CD4-positive, alpha-beta T cell treated with Interleukin-4 for 1 hour (primary cell): ENCODE data around the gene MYH6.

Experiments
- DNase-seq, 2 donors: peaks; one replicate each; pipeline ENCODE4 v3.0.0-alpha.2; 2020 to 2022

Gene MYH6

DNA sequence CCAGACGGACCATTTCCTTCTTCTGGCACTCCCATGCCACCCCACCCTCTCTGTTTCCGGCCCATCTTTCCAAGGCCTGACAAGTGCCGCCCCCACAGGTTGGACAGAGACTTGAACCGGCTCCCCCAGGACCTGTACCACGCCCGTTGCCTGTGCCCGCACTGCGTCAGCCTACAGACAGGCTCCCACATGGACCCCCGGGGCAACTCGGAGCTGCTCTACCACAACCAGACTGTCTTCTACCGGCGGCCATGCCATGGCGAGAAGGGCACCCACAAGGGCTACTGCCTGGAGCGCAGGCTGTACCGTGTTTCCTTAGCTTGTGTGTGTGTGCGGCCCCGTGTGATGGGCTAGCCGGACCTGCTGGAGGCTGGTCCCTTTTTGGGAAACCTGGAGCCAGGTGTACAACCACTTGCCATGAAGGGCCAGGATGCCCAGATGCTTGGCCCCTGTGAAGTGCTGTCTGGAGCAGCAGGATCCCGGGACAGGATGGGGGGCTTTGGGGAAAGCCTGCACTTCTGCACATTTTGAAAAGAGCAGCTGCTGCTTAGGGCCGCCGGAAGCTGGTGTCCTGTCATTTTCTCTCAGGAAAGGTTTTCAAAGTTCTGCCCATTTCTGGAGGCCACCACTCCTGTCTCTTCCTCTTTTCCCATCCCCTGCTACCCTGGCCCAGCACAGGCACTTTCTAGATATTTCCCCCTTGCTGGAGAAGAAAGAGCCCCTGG, 32.4 kb downstream of the MYH6 start:
- no peak for DNase-seq

- DNase-seq, result no peak
Observed at GRCh38 chr14:23373041-23373440, 35.0 kb downstream of the MYH6 start.

DNA sequence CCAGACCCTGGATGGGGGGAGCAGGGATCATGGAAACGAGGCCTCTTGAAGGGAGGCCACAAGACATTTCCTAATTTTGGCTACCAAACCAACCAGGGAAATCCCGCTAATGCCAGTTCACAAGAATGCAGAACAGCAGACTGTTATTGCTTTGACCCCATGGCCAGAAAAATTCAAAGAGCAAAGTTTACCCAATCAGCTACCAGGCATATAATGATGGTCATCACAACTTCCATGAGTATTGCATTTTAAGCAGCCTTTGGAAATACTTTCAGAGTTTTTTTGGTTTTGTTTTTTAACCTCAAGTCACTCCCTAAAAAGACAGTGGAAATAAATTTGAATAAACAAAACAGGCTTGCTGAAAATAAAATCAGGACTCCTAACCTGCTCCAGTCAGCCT, 35.6 kb downstream of the MYH6 start, which contains the start of gene IL25:
Gene IL25 (plus strand): TSS at position 301 of the 400 bp plus-strand sequence.
- no peak for DNase-seq

- no peak for DNase-seq
Observed at GRCh38 chr14:23371865-23372264, 36.2 kb downstream of the MYH6 start.

DNA sequence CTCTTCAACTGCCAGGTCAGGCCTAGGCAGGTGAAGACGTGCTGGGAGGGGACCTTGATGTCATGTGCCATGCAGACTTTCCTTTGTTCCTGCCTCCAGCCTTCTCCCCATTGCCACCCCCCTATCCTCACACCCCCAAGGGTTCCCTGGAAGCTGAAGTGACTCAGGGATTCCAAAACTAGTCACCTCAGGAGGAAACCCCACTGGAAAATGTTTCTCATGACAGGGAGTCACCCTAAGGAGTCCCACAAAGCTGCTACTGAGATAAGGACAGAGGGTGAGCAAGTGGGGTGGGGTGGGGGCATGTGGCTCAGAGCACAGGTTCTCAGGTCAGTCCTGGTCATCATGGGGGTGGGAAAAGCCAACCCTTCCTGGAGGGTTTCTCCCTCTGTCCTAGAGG, 37.9 kb downstream of the MYH6 start:
- DNase-seq, result no peak

DNA sequence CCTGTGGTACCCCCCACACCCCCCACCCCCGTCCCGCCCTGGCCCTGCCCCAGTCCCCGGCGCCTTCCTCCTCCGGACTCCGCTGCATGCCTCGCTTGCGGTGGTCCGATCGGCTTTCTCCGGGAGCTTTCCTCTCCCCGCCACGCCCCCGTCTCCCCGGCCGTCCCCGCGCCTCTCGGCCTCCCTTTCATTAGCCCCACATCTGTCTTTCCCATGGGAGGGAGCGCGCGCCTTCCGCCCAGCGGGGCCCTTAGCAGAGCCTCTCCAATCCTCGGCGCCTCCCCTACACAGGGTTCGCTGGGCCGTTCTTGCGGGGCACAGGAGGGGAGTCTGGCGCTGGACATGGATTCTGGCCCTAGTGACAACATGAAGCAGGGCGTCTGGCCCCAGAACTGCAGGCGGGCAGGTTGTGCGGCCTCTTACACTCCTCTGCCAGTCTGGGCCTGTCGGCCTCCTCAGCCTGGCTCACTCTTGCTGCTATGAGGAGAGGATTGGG, 41.6 kb downstream of the MYH6 start:
- DNase-seq, result no peak

DNA sequence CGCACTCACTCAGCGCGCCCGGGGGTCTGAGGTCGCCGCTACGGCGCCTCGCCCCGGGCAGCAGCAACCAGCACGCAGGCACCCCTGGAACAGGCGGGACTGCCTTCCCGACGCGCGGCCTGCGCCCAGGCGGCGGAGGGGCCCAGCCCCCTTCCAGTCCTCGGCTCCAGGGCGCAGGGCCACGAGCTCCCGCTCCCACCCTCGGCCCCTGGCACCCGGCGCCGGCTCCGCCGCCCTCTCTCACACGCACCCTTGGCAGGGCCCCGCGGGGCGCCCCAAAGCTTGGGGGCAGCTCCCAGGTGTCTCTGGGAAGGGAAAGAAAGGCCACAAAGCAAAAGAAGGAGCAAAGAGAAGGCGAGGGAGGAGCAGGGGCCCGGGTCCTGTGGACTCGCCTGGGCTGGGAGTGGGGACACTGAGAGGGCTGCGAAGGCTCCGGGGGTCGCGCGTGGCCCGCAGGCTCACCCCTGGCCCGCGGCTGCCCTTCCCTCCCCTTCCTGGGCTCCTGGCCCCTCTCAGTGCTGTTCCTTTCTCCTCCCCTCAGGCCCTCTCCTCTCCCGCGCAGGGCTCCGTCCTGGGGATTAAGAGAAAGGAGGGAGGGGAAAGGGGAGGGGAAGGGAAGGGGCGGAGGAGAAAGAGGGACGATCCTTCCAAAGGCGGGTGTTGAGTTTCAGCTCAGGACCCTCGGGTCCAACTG, 42.2 kb downstream of the MYH6 start:
- no peak for DNase-seq

DNA sequence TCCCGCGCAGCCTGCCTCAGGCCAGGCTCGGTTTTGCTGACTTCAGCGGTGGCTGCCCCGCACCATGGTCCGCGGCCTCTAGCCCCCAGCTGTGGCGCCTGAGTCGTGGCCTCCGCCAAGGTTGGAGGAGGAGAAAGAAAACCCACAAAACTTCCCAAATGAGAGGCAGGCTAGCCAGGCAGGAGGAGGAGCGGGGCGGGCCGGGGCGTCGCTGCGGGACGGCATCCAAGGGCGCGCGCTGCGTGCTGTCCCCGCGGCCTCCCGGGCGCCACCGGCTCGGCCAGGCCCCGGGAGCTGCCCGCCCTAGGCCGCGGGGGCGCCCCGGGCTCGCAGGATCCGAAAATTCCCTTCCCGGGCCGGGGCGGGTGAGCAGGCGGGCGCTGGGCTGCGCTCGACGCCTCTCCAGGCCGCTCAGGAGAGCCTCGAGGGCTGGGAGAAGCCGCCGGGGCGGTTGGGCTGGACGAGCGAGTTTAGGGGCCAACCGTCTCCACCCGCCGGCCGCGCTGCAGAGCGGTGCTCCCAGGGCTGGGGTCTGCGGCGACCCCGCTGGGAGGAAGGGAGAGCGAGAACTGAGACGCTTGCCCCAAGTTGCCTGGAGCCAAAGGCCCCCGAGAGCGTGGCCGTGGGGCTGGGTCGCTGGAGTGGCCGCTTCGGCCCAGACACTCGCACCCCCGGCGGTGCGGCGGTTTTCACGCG, 42.9 kb downstream of the MYH6 start, which contains the start of gene EFS:
Gene EFS (minus strand): TSS at position 137 of the 696 bp plus-strand sequence. CDS start 147 bp downstream, outside the sequence.
- DNase-seq, result no peak

DNA sequence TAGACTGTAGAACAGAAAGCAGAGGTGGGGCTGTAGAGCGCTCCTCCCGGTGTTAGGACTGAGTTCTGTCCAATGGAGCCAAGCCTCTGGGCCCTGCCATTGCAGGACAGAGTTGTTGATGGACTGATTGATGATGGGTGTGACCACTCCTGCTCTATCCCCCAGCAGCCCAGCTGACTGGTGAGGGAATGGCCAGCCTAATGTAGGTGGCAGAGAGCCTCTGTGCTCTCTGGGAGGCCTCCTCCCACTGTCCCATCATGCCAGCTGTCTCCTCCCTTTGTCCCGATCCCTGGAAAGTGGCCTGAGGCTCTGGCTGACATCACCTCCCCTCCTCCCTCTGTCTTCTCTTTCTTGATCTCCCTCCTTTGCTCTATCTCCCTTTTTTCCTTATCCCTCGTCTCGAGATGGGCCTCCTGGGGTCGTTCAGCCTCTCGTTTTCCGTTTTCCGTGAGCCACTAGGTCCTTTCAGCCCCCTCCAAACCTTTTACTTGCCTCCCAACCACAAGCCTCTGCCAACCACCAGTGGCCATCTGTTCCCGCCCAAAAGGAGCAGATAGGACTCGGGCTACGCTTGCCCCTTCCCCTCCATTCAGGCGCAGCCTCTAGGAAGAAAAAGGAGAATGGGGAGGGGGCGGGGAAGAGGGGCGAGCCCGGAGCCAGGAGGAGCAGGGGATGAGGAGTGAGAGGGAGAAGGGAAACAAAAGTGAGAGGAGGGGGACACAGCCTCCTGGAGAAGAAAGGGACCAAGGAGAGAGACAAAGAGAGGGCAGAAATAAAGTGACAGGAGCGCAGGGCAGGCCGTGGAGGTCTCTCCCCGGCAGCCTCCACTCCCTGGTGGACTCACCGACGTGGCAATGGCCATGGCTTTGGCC, 43.7 kb downstream of the MYH6 start:
- DNase-seq, result no peak

DNA sequence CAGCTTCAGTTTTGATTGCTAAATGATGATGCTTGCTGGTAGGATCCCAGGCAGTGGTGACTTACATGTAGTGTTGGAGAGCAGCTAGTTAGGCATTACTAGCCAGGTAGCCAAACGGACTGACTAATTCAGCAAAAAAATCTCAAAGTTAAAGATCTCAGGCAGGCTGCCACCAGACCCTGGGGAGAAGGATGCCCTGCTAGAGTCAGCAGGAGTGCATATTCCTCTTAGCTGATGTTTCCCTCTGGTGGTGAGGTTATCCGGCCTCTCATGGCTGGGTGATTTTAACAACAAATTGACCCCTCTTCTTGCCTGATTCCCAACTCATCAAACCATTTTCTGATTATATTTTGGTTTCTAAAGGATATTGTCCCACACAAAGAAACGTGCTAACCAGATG, 45.9 kb downstream of the MYH6 start:
- no peak for DNase-seq

DNA sequence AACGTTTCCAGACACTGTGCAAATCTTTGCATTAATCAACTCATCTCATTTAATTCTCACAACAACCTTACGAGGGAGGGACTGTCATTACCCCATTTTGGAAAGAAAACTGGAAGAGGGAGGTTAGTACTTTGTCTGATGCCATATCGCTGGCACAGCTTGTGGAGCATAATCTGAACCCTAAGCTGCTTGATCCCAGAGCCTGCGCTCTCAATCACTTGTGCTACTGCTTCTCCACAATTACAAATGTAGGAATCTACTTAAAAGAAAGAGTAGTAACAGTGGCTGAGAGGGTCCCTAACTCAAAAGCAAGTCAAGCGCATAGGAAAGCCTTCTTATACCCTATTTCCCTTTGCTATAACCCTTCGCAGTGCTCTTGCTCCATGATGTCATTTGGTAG, 46.3 kb downstream of the MYH6 start:
- DNase-seq, result no peak

DNA sequence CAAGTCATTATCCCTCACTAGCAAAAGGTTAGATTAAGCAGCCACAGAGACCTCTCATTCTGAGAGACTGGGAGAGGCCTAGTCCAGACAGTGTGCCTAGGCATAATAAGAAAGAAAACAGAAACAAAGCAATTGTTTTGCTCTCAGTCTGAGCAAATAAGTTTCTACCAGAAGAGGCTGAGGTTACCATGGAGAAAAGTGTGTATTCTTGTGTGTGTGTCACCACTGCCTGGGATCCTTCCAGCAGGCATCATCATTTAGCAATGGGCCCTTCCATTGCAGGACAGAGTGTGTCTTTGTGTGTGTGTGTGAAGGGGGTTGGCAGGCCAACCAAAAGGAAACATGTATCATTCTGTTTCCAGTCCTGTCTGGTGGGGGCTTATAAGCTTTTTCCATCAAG, 46.8 kb downstream of the MYH6 start:
- no peak for DNase-seq

DNA sequence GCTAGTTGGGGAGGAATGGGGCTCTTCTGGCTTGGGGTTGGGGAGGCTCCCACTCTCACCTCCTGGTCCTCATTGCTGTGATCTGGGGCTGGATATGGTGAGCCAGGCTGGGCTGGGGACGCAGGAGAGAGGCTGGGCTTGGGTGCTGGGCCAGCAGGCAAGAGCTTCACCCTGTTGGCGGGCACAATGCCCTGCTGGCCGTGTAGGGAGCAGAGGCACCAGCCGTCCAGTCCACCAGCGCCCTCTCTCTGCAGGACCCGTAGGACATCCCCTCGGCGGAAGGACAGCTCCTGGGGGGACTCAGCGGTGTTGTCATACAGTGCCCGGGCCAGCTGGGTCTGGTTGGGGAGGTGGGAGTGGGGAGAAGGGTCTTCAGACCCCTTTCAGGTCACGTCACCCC, 47.6 kb downstream of the MYH6 start:
- no peak for DNase-seq

DNA sequence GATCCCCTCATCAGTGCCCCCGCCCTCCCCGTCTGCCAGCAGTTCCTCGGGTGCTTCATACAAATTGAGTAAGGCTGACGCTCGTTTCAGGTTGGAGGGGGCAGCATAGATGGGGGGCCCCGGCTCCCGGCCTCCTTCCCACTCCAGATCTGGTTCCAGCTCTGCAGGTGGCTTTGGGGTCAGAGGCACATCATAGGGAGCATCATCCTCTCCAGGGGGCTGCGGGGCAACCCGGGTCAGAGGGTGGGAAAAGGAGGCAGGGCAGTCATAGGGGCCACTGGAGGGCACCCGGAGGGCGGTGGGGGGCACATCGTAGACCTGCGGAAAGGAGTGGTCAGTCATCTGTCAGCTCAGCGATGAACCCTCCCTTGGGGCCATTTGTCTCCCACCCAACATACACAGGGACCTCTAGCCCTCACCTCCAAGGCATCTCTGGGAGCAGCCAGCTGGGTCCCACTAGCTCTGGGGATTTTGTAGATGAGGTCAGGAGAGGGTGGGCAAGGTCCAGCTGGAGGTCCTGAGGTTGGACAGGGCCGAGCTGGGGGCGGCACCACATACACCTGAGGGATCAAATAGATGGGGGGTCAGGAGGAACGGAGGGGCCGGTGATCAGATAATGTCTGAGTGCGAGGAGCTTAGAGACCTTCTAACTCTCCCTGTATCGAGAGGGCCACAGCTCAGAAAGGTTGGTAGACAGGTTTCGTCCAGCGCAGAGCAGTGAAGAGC, 48.2 kb downstream of the MYH6 start:
- DNase-seq, result no peak

- DNase-seq, result no peak
Observed at GRCh38 chr14:23359167-23359626, 48.9 kb downstream of the MYH6 start.

DNA sequence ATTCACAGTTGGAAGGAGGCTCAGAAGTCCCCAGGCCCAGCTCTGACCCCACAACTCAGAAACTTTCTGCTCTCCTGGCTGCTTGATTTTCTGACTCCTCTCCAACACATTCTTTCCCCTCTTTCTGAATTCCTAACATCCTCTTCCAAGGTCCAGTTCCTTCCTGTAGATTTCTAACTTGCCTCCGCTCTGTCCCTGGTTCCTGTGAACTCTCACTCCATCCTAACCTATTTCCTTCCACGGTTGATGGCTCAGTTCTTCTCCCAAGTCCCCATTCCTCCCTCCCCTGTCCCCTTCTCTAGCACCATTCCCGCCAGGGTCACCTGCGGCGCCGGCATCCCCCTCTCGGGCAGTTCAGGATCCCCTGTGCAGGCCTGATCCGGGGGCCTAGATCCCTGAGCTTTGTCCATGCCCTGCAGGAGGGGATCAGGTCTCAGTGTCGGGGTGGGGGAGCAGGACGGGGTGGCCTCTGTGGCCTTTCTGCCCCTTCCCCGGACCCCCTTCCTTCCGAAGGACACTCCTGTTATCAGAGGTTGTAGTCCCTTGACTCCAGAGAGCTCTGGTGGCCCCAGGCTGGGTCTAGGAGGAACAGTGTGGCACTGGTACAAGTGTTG, 49.4 kb downstream of the MYH6 start:
- no peak for DNase-seq

GRCh38 chr14:23358042-23358441, 50.0 kb downstream of the MYH6 start:
- DNase-seq, result no peak

- DNase-seq, result no peak
Observed at GRCh38 chr14:23357261-23357660, 50.8 kb downstream of the MYH6 start.

- no peak for DNase-seq
Observed at GRCh38 chr14:23356662-23357061, 51.4 kb downstream of the MYH6 start.

- no peak for DNase-seq
Observed at GRCh38 chr14:23355871-23356435, 52.1 kb downstream of the MYH6 start.

GRCh38 chr14:23354990-23355389, 53.1 kb downstream of the MYH6 start:
- DNase-seq, result no peak
